Peyer's patch (tissue), 4 donors: ENCODE data around the gene IGSF9B. TPM values are rescaled to one million over a fixed set of nuclear protein-coding genes. Genes with fewer than 3 reads are reported as not detected.

Experiments used
- DNase-seq, 3 donors: peaks; one replicate each; pipeline ENCODE4 v3.0.0-alpha.2; 2017 to 2019
- H3K27ac ChIP-seq, 4 donors: fragments of 200-600 bp; sonication (generic); one replicate each; pipeline ENCODE4 v1.5.1; 2016 to 2019
- H3K27me3 ChIP-seq, 2 donors: fragments of 200-600 bp; sonication (generic); one replicate each; pipeline ENCODE4 v1.5.1; 2019
- H3K36me3 ChIP-seq, 3 donors: fragments of 200-600 bp; sonication (generic); one replicate each; pipeline ENCODE4 v1.5.1; 2016 to 2019
- H3K4me1 ChIP-seq, 4 donors: fragments of 200-600 bp; sonication (generic); one replicate each; pipeline ENCODE4 v1.5.1; 2016 to 2019
- H3K4me3 ChIP-seq, 4 donors: fragments of 200-600 bp; sonication (generic); 1 replicate in 3 of 4; 2 replicates in 1 of 4; pipeline ENCODE4 v1.5.1; 2016 to 2019; ENCODE audit warnings: mild to moderate bottlenecking in 1 of 4
- H3K9me3 ChIP-seq, 4 donors: fragments of 200-600 bp; sonication (generic); one replicate each; pipeline ENCODE4 v1.5.1; 2016 to 2019; ENCODE audit warnings: mild to moderate bottlenecking in 1 of 4
- CTCF ChIP-seq, 6 experiments: fragments of 450-650 bp in 4 of 6; fragments of 200-600 bp in 2 of 6; sonication (generic) in 1 of 6; IDR thresholded peaks; one replicate each; pipeline ENCODE4 v1.5.1; 2017 to 2019; ENCODE audit warnings: antibody characterized with exemption in 6 of 6, mild to moderate bottlenecking in 3 of 6, moderate library complexity in 1 of 6
- POLR2A ChIP-seq, 2 donors: fragments of 450-650 bp; IDR thresholded peaks; one replicate each; pipeline ENCODE4 v1.5.1; 2017; ENCODE audit warnings: antibody characterized with exemption in 2 of 2, mild to moderate bottlenecking in 2 of 2, moderate library complexity in 2 of 2
- total RNA-seq, 4 donors: library from RNA; depleted of rRNA; stranded (reverse); fragments of >200 nt; gene quantifications; one replicate each; pipeline ENCODE4 v1.1.0, GENCODE V29; 2016

Gene IGSF9B
- total RNA-seq, 4 donors from 2014 or later: 1.1 to 22.3 (median 5.0) TPM

DNA sequence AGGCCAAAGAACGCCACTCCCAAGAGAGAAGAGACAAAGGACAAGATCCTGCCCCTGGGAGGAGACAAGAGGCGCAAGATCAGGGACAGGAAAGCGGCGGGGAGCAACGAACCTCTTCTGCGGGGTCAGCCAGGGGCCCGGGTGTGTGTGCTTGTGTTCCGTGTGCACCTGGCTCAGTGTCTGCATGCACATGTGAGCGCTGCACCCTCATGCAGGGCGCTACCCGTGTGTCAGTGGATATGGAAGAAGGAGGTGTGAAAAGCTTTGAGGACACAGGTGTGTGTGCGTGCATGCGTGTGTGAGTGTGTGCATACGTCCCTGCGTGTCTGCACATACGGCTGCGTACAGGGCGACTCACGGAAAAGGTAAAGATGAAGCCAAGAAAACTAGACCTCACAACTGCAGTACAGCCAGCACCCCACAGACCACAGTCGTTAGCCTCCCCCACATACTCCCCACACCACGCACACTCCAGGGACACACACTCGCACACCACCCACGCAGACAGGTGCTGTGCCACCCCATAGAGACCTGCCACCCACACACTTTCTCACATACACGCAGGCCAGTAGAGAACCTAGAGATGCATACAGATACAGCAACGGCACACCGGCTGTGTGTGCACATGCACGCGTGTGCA is 11.0 kb upstream of the IGSF9B start:
- no peak overlapping the region for H3K27ac ChIP-seq
- H3K36me3 ChIP-seq: no peaks in the 10 kb centered on the region
- no peaks in the 10 kb centered on the region for H3K4me1 ChIP-seq
- peak overlapping the region in 2 of 4 donors; percentile 8 to 9 for H3K4me3 ChIP-seq
- TF ChIP-seq CTCF (IDR thresholded peaks at IDR 0.05) (no peak), POLR2A (IDR thresholded peaks at IDR 0.05) (no peak)
- no peaks in the 10 kb centered on the region for H3K27me3 ChIP-seq
- no peaks in the 10 kb centered on the region for H3K9me3 ChIP-seq
- no peak for DNase-seq

GRCh38 chr11:133966921-133967598 is 10.3 kb upstream of the IGSF9B start:
- H3K9me3 ChIP-seq: no peaks in the 10 kb centered on the region
- peak overlapping the region in 2 of 4 donors; percentile 8 to 9 for H3K4me3 ChIP-seq
- no peaks in the 10 kb centered on the region for H3K27me3 ChIP-seq
- peak in 1 of 3 donors; percentile 60 for DNase-seq
- TF ChIP-seq CTCF (IDR thresholded peaks at IDR 0.05) (peak in 1 of 6 experiments; percentile 11), POLR2A (IDR thresholded peaks at IDR 0.05) (no peak)
- H3K4me1 ChIP-seq: no peaks in the 10 kb centered on the region
- H3K27ac ChIP-seq: no peak overlapping the region
- H3K36me3 ChIP-seq: no peaks in the 10 kb centered on the region

GRCh38 chr11:133966172-133966651 is 9.4 kb upstream of the IGSF9B start:
- Histone ChIP-seq H3K4me1 (no peaks in the 10 kb centered on the region), H3K4me3 (no peak overlapping the region), H3K36me3 (no peaks in the 10 kb centered on the region), H3K27ac (peak overlapping the region in 1 of 4 donors; percentile 27), H3K27me3 (no peaks in the 10 kb centered on the region), H3K9me3 (no peaks in the 10 kb centered on the region)
- DNase-seq: no peak
- TF ChIP-seq POLR2A (IDR thresholded peaks at IDR 0.05): no peak
- no peak for TF ChIP-seq CTCF (IDR thresholded peaks at IDR 0.05)

GRCh38 chr11:133965031-133965601 is 8.3 kb upstream of the IGSF9B start:
- H3K9me3 ChIP-seq: no peaks in the 10 kb centered on the region
- H3K4me1 ChIP-seq: no peaks in the 10 kb centered on the region
- no peaks in the 10 kb centered on the region for H3K36me3 ChIP-seq
- no peak for DNase-seq
- TF ChIP-seq CTCF (IDR thresholded peaks at IDR 0.05) (no peak), POLR2A (IDR thresholded peaks at IDR 0.05) (no peak)
- H3K4me3 ChIP-seq: no peak overlapping the region
- H3K27ac ChIP-seq: peak overlapping the region in 1 of 4 donors; percentile 45
- no peaks in the 10 kb centered on the region for H3K27me3 ChIP-seq

DNA sequence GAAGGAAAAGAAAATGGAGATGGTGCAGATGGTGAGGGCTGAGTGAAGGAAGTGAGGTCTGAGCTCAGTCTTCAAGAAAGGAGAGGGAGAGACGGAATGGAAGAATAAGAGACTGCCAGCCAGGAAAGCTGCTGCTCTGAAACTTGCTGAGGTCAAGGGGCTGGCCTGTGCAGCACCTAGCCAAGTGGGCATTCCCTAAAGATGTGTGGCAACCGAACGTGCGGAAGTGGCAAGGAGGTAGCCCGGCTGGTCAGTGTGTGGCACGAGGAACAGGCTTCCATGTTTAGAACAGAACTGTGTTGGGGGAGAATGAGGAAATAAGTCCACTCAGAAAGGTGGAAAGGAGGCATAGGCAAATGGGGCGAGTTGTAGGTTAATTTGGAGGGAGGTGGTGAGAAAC is 7.6 kb upstream of the IGSF9B start:
- Histone ChIP-seq H3K27me3 (no peaks in the 10 kb centered on the region), H3K36me3 (no peaks in the 10 kb centered on the region), H3K4me3 (no peak overlapping the region), H3K27ac (peak overlapping the region in 1 of 4 donors; percentile 45), H3K4me1 (no peaks in the 10 kb centered on the region), H3K9me3 (no peaks in the 10 kb centered on the region)
- no peak for DNase-seq
- TF ChIP-seq CTCF (IDR thresholded peaks at IDR 0.05) (no peak), POLR2A (IDR thresholded peaks at IDR 0.05) (no peak)
